AG08395 (cell line): ENCODE results near the gene GATD1.

Experiments used
- DNase-seq: peaks from one replicate; pipeline ENCODE4 v3.0.0; 2012; ENCODE audit warnings: mixed read lengths, low spot score

The GATD1 gene, protein sequence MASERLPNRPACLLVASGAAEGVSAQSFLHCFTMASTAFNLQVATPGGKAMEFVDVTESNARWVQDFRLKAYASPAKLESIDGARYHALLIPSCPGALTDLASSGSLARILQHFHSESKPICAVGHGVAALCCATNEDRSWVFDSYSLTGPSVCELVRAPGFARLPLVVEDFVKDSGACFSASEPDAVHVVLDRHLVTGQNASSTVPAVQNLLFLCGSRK

DNA sequence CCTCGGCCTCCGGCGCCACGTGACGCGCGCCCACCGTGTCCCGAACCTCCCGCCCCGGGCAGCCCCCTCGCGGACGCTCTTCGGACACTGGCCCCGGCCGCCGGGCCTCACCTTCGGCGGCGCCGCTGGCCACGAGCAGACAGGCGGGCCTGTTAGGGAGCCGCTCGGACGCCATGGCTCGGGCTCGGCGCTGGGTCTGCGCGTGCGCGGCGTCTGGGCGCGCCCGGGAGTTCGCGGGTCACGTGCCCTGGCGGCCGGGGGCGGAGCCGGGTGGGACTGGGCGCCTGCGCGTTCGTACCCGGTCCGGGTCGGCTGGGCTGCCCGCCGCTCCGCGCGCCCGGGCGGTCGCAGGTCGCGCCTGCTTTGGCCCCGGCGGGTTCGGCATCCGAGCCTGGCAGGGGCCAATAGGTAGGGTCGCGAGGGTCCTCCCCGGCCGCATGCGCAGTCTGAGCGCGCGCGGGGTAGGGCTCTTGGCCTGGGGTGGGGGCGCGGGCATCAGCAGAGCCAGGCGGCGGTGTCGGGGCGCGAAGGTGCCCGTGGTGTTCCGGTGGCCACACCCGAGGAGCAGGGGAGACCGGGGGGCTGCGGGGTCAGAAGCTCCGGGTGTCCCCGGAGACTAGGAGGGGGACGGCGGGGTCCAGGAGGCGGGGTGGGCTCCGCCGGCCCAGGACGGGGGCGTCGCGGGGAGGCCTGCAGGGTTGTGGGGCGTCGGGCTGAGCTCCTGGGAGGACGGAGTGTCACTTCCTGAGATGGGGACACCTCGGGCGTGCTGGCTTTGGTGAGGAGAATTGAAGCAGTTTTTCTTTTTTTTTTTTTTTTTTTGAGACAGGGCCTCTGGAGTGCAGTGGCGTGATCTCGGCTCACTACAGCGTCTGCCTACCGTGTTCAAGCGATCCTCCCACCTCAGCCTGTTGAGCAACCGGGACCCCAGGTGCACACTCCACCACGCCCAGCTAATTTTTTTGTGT, at the start of gene GATD1:
GATD1 (minus strand) TSS at position 200 of the 968 bp plus-strand sequence; CDS start at position 175, 25 bp downstream.
- peak; percentile 100 for DNase-seq

DNA sequence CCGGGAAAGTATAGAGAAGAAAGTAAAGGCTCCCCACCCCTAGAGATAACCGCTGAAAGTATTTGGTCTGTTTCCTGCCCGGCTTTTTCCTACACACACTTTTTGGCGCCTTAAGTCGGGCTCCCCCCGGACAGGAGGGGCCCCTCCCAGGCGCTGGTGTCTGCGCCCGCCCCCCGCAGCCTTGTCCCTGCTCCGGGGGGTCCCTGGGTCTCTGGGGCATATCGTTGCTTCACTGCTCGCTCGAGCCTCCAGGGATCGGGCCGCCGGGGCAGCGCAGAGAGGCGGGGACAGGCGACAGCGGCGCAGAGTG, 49.5 kb upstream of the GATD1 start:
- DNase-seq, result no peak

DNA sequence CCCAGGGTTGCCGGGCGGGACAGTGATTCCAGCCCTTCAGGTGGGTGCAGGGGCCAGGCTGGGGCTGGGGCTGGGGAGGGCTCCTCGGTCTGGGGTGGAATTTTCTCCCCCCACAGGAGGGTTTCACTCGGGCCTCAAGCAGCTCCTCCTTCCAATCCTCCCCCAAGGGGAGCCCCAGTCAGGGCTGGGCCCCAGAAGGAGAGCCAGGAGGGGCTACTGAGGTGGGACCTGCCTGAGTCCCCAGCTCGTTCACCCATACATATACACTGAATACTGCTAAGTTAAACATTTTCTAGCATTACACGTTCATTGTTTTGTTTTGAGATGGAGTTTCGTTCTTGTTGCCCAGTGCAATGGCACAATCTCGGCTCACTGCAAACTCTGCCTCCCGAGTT, 48.9 kb upstream of the GATD1 start:
- no peak for DNase-seq

DNA sequence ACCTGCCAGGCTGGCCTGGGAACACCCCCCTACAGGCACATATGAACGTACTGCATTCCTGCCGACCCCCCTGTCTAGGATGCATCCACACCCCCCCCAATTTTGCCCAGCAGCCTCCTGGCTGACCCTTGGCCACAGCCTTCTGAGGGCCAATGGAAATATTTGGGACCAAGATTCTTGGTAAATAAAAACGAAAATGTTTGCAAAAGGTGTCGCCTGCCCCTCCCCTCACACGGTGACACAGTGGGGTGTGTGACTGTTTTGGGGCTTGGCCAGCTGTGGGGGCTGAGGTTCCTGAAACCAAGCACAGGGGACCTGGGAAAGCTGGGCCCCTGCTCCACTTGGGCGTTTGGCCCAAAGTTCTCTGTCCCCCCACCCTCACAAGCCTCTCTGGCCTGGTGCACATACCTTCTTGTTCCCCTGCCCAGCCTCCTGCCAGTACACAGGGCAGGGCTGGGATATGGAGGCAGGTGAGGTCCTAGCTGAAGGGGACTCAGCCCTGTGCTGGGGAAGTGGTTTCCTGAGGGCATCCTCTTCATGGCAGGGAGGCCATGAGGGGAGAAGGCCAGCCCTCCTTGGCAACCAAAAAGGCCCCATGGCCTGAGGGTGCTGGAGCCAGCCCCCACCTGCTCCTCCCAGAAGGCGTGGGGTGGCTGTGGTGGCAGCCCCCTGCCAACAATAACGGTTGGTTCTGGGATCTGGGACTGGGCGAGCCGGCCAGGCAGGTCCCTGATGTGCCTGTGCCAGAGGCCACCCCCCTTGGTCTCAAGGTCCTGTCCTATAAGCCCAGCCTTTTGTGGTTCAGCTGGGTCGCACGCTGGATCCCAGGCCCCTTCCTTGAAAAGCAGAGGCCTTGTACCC, 48.3 kb upstream of the GATD1 start:
- DNase-seq, result no peak

DNA sequence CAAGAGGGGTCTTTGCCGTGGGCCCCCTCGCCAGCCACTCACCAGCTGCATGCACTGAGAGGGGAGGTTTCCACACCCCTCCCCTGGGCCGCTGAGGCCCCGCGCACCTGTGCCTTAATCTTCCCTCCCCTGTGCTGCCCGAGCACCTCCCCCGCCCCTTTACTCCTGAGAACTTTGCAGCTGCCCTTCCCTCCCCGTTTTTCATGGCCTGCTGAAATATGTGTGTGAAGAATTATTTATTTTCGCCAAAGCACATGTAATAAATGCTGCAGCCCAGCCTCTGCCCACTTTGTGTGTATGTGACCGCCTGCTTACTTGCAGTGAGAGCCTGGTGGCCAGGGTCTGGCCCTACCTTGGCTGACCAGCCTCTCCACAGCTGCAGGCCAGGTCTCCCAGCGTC, 47.7 kb upstream of the GATD1 start:
- DNase-seq, result no peak

DNA sequence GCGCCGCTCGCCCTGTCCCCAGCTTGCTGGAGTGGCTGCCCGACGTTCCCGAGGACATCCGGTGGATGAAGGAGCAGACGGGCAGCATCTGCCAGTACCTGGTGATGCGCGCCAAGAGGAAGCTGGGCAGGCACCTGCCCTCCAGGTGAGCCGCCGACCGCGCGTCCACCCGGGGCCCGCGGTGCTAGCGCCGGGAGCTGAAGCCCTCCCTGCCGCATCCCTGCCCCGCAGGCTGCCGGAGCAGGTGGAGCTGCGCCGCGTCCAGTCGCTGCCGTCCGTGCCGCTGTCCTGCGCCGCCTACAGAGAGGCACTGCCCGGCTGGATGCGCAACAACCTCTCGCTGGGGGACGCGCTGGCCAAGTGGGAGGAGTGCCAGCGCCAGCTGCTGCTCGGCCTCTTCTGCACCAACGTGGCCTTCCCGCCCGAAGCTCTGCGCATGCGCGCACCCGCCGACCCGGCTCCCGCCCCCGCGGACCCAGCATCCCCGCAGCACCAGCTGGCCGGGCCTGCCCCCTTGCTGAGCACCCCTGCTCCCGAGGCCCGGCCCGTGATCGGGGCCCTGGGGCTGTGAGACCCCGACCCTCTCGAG, 47.1 kb upstream of the GATD1 start:
- no peak for DNase-seq

DNA sequence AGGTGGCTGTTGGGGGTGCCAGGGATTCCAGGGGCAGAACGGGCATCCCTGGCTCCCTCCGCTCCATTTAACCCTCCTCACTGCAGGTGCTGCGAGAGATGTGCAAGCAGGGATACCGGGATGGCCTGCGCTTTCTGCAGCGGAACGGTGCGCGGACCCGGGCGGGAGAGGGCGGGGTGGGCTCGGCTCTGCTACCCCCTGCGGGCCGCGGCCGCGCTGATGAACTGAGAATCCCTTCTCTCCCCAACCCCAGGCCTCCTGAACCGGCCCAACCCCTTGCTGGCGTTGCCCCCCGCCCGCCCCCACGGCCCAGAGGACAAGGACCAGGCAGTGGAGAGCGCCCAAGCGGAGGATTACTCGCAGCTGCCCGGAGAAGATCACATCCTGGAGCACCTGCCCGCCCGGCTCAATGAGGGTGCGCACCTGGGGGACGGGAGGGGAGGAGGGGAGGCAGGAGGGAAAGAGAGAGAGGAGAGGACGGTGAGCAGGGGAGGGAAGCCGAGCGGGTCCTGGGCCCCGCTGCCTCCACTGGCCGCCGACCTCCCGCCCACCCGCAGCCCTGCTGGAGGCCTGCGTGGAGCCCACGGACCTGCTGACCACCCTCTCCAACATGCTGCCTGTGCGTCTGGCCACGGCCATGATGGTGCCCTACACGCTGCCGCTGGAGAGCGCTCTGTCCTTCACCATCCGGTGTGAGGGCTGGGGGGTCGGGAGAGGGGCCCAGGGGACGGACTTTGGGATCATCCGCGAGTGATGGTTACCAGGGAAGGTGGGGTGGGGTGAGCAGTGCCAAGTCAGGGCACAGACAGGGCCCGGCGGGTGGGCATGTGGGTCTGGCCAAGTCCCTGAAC, 46.4 kb upstream of the GATD1 start:
- DNase-seq, result no peak

DNA sequence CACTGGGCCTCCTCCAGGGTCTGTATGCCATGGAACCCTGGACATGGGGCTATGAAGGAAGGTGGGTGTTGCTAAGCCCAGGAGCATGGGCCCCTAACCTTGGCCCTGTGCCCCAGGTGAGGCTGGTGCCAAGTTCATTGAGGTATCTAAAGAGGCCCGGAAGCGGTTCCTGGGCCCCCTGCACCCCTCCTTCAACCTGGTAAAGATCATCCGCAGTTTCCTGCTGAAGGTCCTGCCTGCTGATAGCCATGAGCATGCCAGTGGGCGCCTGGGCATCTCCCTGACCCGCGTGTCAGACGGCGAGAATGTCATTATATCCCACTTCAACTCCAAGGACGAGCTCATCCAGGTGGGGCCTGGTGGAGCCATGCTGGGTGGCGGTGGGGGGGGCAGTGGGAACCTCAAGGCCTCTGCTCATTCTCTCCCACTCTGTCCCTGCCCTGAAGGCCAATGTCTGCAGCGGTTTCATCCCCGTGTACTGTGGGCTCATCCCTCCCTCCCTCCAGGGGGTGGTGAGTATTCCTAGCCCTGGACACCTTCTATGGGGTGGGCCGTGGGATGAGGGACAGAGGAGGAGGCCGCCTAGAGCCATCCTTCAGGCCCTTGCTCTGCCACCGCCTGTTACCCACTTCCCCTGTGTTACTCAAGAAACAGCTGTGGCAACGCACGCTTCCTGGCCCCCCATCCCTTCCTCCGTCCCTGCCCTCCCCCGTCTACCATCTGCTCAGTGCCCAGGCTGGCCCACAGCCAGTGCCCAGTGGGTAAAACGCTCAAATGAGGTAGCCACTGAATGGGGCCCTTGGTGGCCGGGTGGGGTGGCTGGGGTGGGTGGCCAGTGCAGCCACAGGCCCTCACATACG, 44.5 kb upstream of the GATD1 start:
- DNase-seq, result no peak

DNA sequence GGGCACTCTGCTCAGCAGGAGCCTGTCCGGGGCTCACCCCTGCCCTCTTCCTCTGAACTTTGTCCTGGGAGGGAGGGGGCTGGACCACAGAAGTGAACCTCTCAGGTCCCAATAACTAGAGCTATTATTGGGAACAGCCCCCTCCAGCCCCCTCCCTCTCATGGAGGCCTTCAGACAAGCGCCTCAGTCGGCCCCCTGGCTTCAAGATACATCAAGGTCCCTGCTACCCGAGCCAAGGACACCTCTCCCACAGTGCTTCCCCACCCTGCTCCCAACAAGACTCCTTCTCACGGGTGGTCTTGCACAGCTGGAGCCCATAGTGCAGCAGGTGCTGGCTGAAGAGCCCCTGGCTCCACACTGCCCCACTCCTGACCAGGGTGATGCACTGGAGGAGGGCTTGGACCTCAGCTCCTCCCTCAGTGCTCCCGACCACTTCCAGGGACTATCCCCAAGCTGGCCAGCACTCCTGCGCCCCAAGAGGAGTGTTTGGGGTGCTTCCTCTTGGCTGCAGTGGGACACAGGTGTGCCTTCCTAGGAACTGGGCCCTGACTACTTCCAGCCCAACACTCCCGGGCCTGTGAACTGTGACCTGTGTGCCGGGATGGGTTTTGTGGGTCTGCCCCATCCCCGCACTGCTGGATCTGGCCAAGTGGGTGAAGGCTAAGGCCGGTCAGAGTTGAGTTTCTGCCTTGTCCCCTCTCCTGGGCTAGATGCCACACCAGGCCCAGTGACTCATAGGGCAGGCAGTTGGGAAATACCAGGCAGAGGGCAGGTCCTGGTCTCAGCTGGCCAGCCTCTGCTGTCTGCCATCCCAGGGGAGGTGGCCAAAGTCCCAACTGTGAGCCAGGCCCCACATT, 43.6 kb upstream of the GATD1 start:
- DNase-seq, result peak; percentile 93

DNA sequence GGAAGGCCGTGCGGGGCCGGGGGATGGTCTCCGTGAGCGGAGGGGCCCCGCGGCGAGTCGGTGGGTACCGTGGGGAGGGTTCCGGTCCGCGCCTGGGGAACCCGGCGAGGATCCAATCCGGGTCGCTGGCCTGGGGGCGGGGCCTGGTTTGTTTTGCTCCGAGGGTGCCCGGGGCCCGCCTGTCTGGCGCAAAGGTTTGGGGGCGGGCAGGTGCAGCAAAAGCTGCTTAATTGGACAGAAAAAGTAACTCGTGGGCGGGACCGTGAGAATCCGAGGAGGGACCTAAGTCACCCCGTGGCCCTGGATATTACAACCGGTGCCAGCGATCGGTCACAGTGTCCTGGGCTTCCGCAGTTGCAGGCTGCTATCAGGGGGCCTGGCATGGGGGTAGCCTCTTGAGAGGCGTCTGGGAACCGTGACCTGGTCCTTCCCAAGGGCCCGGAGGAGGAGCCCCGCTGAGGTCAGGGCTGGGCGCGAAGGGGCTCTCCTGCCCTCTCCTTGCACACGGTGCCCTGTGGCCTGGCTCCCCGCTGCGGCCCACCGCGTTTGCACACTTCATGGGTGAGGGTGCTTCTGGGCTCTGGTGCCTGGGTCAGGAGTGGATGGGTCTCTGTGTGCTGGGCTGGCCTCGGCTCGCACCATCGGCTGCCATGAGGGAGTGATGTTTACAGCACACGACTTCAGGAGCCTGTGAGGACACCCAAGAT, 42.8 kb upstream of the GATD1 start:
- DNase-seq, result peak; percentile 70

DNA sequence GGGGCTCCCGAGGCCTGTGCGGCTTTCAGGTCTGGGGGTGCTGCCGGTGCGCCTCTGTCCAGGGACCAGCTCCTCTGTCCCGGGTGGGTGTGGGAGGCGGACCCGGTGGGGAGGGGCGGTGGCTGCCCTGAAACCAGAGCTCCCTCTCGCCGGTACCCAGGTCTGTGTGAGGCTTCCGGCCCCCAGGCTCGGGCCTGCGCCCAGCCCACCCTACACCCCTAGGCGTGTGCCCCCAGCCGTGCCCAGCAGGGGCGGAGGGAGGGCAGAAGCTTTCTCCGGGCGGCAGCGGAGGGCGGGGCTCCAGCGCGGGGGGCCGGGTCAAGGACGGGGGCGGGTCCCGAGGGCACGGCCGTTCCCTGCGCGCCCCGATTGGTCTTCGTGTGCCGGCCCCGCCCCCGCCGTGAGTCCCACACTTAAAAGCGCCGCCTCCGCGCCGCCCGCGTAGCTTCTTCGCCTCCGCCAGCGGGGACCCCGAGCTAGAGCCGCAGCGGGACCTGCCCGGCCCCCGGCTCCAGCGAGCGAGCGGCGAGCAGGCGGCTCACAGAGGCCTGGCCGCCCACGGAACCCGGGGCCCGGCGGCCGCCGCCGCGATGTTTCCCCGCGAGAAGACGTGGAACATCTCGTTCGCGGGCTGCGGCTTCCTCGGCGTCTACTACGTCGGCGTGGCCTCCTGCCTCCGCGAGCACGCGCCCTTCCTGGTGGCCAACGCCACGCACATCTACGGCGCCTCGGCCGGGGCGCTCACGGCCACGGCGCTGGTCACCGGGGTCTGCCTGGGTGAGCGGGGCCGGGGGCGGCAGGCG, 42.0 kb upstream of the GATD1 start:
- DNase-seq, result peak; percentile 96

DNA sequence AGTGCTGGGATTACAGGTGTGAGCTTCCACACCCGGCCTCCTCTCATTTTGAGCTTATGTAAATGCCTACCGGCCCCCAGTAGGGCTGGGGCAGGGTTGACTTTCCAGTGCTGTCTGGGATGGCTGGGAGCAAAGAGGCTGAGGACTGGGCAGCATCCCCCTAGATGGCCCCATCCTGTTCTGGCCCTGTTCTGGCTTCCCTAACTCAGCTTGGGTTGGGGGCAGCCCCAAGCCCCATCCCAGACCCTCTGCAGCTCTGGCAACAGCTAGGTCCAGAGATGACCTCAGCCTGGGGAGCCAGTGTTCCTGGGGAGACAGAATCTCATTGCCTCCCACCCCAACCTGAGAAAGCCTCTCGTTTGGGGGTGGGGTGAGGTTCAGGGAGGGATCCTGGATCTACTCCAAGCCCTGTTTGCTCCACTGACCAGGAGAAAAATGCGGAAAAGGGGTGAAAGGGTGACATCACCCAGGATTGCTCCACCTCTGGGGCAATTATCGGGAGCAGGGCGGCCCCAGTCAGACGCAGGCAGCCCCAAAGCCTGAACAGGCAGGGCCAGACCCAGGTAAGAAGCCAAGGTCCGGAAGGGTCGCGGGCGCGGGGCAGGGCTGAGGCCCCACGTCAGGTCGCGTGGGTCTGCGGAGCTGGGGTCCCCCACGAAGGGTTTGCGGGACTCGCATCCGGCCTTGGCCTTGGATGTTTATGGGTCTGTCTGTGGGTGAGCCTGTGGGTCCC, 41.3 kb upstream of the GATD1 start, which contains the start of gene PNPLA2:
PNPLA2 (plus strand) TSS at position 519 of the 733 bp plus-strand sequence. CDS start 805 bp downstream, outside the sequence.
- peak; percentile 79 for DNase-seq

DNA sequence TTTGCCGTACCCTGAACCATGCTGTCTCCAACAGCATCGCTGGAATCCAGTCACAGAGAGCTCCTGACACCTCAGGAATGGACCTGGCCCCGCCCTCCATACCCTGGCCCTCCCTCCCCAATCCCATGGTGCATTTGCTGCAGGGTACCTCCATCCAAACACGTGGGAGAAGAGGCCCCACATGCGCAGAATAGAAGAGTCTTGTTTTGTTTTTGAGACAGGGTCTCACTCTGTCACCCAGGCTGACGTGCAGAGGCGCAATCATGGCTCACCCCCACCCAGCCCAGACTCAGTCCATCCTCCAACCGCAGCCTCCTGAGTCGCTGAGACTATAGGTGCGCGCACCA, 39.1 kb upstream of the GATD1 start:
- DNase-seq, result no peak

DNA sequence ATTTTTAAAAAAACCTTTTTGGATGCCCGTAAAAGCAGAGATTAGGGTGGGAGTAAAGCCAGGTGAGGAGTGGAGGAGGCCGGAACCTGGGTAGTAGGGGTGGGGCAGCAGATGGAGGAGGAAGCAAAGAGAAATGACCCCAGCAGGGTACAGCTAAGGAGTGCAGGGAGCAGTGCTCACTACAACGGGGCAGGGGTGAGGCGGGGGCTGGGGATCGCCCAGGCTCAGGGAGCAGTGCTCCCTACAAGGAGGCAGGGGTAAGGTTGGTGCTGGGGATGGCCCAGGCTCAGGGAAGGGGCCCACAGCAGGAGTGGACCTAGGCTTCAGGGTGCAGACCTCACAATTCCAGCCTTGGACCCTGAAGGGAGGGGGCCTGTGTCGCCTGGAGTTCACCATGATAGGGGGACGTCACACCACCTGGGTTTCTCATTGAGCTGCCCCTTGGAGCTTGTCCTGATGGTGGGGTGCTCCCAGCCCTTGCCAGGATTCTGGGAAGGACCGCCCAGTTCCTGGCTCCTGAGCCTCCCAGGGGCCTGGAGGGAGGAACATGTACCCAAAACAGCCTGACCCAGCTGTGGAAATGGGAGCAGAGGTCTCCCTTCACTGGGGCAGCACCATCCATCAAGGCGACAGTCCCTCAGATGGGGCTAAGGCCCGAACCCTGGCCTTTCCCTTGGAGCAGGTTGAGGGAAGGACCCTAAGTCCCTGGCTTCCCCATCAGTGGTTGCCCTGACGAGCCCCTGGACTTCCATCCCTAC, 38.6 kb upstream of the GATD1 start:
- no peak for DNase-seq

DNA sequence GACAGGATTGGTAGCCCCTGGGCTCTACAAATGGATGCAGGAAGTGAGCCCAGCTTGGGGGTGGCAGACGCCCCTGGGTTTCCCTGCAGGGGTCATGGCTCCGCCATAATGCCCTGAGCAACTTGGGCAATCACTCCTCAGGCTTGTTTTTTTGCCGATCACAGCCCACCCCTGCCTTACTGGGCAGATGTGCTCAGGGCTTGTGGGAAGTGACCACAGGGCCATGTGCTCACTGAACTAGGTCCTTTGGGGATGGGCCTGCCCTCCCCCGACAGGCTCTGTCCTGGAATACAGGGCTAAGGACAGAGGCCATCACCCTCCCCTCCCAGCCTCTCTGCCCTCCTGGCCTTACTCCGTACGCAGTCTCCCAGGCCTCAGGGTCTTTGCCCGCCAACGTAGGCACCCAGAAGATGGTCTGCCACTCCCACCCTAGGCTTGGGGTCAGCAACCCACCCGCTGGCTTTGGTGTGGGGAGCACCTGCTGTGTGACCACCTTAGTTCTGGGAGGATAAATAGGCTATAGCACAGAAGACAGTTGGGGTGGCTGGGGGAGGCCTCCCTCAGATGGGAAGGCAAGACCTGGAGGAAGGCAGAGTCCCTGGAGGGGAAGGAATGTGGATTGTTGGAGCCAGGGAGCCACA, 36.3 kb upstream of the GATD1 start:
- no peak for DNase-seq

DNA sequence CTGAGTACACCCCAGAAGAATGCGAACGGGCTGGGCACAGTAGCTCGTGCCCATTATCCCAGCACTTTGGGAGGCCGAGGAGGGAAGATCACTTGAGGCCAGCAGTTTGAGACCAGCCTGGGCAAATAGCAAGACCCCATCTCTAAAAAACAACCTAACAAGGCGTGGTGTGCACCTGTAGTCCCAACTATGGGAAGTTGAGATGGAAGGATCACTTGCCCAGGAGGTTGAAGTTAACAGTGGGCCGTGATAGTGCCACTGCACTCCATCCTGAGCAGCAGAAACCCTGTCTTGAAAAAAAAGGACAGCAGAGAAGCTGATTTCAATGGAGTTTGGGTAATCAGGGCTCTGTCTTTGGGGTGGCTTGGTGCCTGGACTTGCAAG, 35.8 kb upstream of the GATD1 start:
- DNase-seq, result no peak
